ENCODE measurements around the gene STARD6. TPM values are rescaled to one million over a fixed set of nuclear protein-coding genes. Genes with fewer than 3 reads are reported as not detected.
A peak's percentile ranks its signal among the peaks of the same experiment; 100 is the strongest.

The STARD6 gene
- total RNA-seq, 1 experiment from 2014 or later, result not detected

DNA sequence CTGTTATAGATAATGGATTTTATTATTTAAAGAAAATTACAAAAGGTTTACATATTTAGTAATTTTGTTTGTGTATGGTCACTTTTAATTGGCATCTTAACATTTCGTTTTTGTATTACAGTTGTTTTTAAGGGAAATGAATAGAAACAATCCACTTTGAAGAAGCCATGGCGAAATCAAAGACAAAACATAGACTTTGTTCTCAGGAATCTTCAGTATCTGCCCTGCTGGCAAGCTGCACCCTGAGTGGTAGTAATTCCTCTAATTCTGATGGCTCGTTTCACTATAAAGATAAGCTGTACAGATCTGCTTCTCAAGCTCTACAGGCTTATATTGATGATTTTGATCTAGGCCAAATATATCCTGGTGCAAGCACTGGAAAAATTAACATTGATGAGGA, 2.7 kb upstream of the STARD6 start:
- Mint-ChIP-seq H3K4me1 (ENCODE audit: insufficient read depth, unreplicated experiment) (peaks cover 6% of the 10 kb centered on the region), H3K27me3 (ENCODE audit: insufficient read depth, unreplicated experiment) (no peaks in the 10 kb centered on the region), H3K9me3 (ENCODE audit: unreplicated experiment) (no peaks in the 10 kb centered on the region), H3K4me3 (ENCODE audit: unreplicated experiment) (no peak overlapping the region), H3K27ac (ENCODE audit: low read depth, unreplicated experiment) (no peak overlapping the region), H3K36me3 (ENCODE audit: insufficient read depth, unreplicated experiment) (peaks cover 7% of the 10 kb centered on the region)
- ChIA-PET CTCF (interaction anchor here (2.2 kb wide), 1 partner anchor 32 kb away, joined by 5 read pairs; no protein-coding TSS in a partner anchor), POLR2A (no interaction called here)
- BruUV-seq (replicated peaks), result no TSS peak
- TF ChIP-seq, protein P1, sequence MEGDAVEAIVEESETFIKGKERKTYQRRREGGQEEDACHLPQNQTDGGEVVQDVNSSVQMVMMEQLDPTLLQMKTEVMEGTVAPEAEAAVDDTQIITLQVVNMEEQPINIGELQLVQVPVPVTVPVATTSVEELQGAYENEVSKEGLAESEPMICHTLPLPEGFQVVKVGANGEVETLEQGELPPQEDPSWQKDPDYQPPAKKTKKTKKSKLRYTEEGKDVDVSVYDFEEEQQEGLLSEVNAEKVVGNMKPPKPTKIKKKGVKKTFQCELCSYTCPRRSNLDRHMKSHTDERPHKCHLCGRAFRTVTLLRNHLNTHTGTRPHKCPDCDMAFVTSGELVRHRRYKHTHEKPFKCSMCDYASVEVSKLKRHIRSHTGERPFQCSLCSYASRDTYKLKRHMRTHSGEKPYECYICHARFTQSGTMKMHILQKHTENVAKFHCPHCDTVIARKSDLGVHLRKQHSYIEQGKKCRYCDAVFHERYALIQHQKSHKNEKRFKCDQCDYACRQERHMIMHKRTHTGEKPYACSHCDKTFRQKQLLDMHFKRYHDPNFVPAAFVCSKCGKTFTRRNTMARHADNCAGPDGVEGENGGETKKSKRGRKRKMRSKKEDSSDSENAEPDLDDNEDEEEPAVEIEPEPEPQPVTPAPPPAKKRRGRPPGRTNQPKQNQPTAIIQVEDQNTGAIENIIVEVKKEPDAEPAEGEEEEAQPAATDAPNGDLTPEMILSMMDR (IDR thresholded peaks at IDR 0.05; ENCODE audit: unreplicated experiment), result no peak
- intact Hi-C loops (cut with micrococcal nuclease), result no loop called here
- DNase-seq (ENCODE audit: unreplicated experiment), result no peak

DNA sequence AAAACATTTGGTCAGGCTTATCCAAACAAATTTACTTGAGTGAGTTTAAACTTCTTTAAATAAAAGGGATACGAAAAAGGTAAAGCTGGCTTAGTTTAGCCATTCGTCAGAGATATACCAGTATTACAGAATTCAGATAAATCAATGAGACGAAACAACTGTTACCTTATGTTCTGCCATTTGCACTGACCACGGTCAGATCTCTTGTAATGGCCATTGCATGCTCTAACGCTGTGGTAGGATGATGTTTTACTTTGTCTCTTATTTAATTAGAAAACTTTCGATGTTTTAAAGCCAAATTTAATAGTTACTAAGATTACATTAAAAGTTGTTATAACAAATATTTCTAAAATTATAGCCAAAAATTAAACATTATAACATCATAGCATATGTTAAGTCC, 1.6 kb upstream of the STARD6 start:
- no peaks in the 10 kb centered on the region for H3K9me3 Mint-ChIP-seq (ENCODE audit: unreplicated experiment)
- intact Hi-C loops (cut with micrococcal nuclease), result loop anchor here (2.0 to 5.0 kb wide), 2 partner anchors 30 to 202 kb away; no protein-coding TSS in a partner anchor

DNA sequence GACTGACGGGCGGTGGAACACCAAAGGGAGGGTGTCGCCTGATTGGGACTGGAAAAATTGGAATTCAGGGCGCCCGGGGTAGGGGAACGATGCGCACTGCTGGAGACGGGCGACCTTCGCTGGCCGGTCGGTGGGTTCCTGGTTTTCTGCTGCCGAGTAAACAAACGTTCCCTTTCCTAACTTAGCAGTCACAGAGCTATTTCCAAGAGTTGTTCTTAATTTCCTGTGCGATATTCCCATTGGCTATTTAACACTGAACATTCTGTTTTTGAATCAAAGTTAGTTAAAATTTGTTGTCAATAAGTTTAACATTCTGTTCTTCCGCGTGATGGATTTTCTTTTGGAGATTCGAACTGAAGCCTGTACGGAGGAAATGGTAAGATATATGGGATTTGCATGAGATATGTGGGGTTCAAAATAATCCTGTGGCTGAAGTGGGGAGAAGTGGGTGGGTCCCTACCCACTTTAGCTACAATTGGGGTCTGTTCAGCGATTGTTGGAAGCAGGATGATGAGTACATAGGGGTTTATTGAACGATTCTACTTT, 910 bp upstream of the STARD6 start:
- peak overlapping the region; percentile 99 for H3K27ac Mint-ChIP-seq (ENCODE audit: low read depth, unreplicated experiment)

More for the DNA sequence above, 1.6 kb upstream of the STARD6 start:
- H3K4me3 Mint-ChIP-seq (ENCODE audit: unreplicated experiment), result peak overlapping the region; percentile 100
- peak overlapping the region; percentile 99 for H3K27ac Mint-ChIP-seq (ENCODE audit: low read depth, unreplicated experiment)
- peaks cover 6% of the 10 kb centered on the region for H3K4me1 Mint-ChIP-seq (ENCODE audit: insufficient read depth, unreplicated experiment)
- TF ChIP-seq, protein P1 (IDR thresholded peaks at IDR 0.05; ENCODE audit: unreplicated experiment), result no peak
- peak; percentile 0 for DNase-seq (ENCODE audit: unreplicated experiment)
- BruUV-seq (replicated peaks), result no TSS peak
- H3K27me3 Mint-ChIP-seq (ENCODE audit: insufficient read depth, unreplicated experiment), result no peaks in the 10 kb centered on the region
- ChIA-PET CTCF (interaction anchor here (0.6 to 1.5 kb wide), 4 partner anchors 11 to 256 kb away, joined by 3 to 4 read pairs (median 3); no protein-coding TSS in a partner anchor), POLR2A (interaction anchor here (1.0 to 3.7 kb wide), 7 partner anchors 11 to 137 kb away, joined by 3 to 16 read pairs (median 4); partner anchors contain the start of genes MBD2 and POLI)
- H3K36me3 Mint-ChIP-seq (ENCODE audit: insufficient read depth, unreplicated experiment), result peaks cover 7% of the 10 kb centered on the region

More for the DNA sequence above, 910 bp upstream of the STARD6 start:
- Mint-ChIP-seq H3K4me3 (ENCODE audit: unreplicated experiment) (peak overlapping the region; percentile 100), H3K9me3 (ENCODE audit: unreplicated experiment) (no peaks in the 10 kb centered on the region), H3K4me1 (ENCODE audit: insufficient read depth, unreplicated experiment) (peaks cover 6% of the 10 kb centered on the region), H3K36me3 (ENCODE audit: insufficient read depth, unreplicated experiment) (peaks cover 7% of the 10 kb centered on the region), H3K27me3 (ENCODE audit: insufficient read depth, unreplicated experiment) (no peaks in the 10 kb centered on the region)
- POLR2A ChIA-PET, result interaction anchor here (0.6 to 3.7 kb wide), 11 partner anchors 12 to 572 kb away, joined by 3 to 16 read pairs (median 4); partner anchors contain the start of gene POLI
- BruUV-seq (replicated peaks), result TSS peak; percentile 42
- TF ChIP-seq, protein P1 (IDR thresholded peaks at IDR 0.05; ENCODE audit: unreplicated experiment), result no peak
- DNase-seq (ENCODE audit: unreplicated experiment), result peak; percentile 30
- intact Hi-C loops (cut with micrococcal nuclease), result loop anchor here (2.0 to 5.0 kb wide), 2 partner anchors 30 to 201 kb away; no protein-coding TSS in a partner anchor
- CTCF ChIA-PET, result interaction anchor here (0.8 to 1.9 kb wide), 7 partner anchors 12 to 140 kb away, joined by 3 to 9 read pairs (median 3); no protein-coding TSS in a partner anchor
